ENCODE data around the gene ATP9A. TPM values are rescaled to one million over a fixed set of nuclear protein-coding genes. Genes with fewer than 3 reads are reported as not detected.

ATP9A gene
- total RNA-seq, 1 donor from 2014 or later, result 55.6 TPM

GRCh38 chr20:51602131-51602530 lies 166.1 kb downstream of the ATP9A start:
- DNase-seq (ENCODE audit: low read depth in 2 of 2), result no peak

- no peak for DNase-seq (ENCODE audit: low read depth in 2 of 2)
These were observed 167.2 kb downstream of the ATP9A start for GRCh38 chr20:51600950-51601349.

GRCh38 chr20:51600016-51600420 lies 168.2 kb downstream of the ATP9A start:
- DNase-seq (ENCODE audit: low read depth in 2 of 2), result peak; percentile 71 to 86

GRCh38 chr20:51598556-51598955 lies 169.6 kb downstream of the ATP9A start:
- DNase-seq (ENCODE audit: low read depth in 2 of 2), result no peak

- no peak for DNase-seq (ENCODE audit: low read depth in 2 of 2)
These were observed 170.6 kb downstream of the ATP9A start for GRCh38 chr20:51597389-51598231.

GRCh38 chr20:51596668-51597388 lies 171.4 kb downstream of the ATP9A start:
- no peak for DNase-seq (ENCODE audit: low read depth in 2 of 2)

GRCh38 chr20:51595744-51596143 lies 172.4 kb downstream of the ATP9A start:
- DNase-seq (ENCODE audit: low read depth in 2 of 2), result no peak

- peak; percentile 93 to 94 for DNase-seq (ENCODE audit: low read depth in 2 of 2)
These were observed 173.1 kb downstream of the ATP9A start for GRCh38 chr20:51595058-51595532.

GRCh38 chr20:51594236-51595057 lies 173.7 kb downstream of the ATP9A start:
- DNase-seq (ENCODE audit: low read depth in 2 of 2), result peak in 1 of 2 donors; percentile 6

GRCh38 chr20:51593584-51593983 lies 174.6 kb downstream of the ATP9A start:
- no peak for DNase-seq (ENCODE audit: low read depth in 2 of 2)

GRCh38 chr20:51592564-51592963 lies 175.6 kb downstream of the ATP9A start:
- DNase-seq (ENCODE audit: low read depth in 2 of 2), result no peak

GRCh38 chr20:51591871-51592270 lies 176.3 kb downstream of the ATP9A start:
- DNase-seq (ENCODE audit: low read depth in 2 of 2), result no peak

GRCh38 chr20:51588762-51589161 lies 179.4 kb downstream of the ATP9A start:
- DNase-seq (ENCODE audit: low read depth in 2 of 2), result no peak

GRCh38 chr20:51587145-51587544 lies 181.0 kb downstream of the ATP9A start:
- no peak for DNase-seq (ENCODE audit: low read depth in 2 of 2)

GRCh38 chr20:51586005-51586440 lies 182.2 kb downstream of the ATP9A start:
- DNase-seq (ENCODE audit: low read depth in 2 of 2), result peak in 1 of 2 donors; percentile 45

GRCh38 chr20:51585148-51585547 lies 183.0 kb downstream of the ATP9A start:
- DNase-seq (ENCODE audit: low read depth in 2 of 2), result no peak

- no peak for DNase-seq (ENCODE audit: low read depth in 2 of 2)
These were observed 183.5 kb downstream of the ATP9A start for GRCh38 chr20:51584737-51585136.

- DNase-seq (ENCODE audit: low read depth in 2 of 2), result no peak
These were observed 184.1 kb downstream of the ATP9A start for GRCh38 chr20:51584116-51584515.

GRCh38 chr20:51583499-51583898 lies 184.7 kb downstream of the ATP9A start:
- no peak for DNase-seq (ENCODE audit: low read depth in 2 of 2)

- no peak for DNase-seq (ENCODE audit: low read depth in 2 of 2)
These were observed 185.1 kb downstream of the ATP9A start for GRCh38 chr20:51583073-51583472.

- no peak for DNase-seq (ENCODE audit: low read depth in 2 of 2)
These were observed 186.6 kb downstream of the ATP9A start for GRCh38 chr20:51581571-51581970.

GRCh38 chr20:51579137-51579536 lies 189.1 kb downstream of the ATP9A start:
- no peak for DNase-seq (ENCODE audit: low read depth in 2 of 2)
